SU-DHL-6 (cell line): Measurements from ENCODE around the gene ELP6.

Source experiments
- H2AFZ ChIP-seq: fragments of 200-600 bp; sonication (generic); 2 replicates; pipeline ENCODE4 v1.6.1; 2014; ENCODE audit warnings: low read depth, mild to moderate bottlenecking, moderate library complexity, mixed read lengths, antibody characterized with exemption, low read length; ENCODE audit not compliant: severe bottlenecking
- H3F3A ChIP-seq: fragments of 200-600 bp; shearing (Covaris generic); 2 replicates; pipeline ENCODE4 v1.6.0; 2016; ENCODE audit warnings: antibody characterized with exemption, mild to moderate bottlenecking; ENCODE audit not compliant: insufficient read depth
- H3K27ac ChIP-seq: fragments of 200-600 bp; sonication (generic); 2 replicates; pipeline ENCODE4 v1.5.1; 2016; ENCODE audit warnings: low read depth, mild to moderate bottlenecking, low read length, moderate library complexity, mixed read lengths
- H3K27me3 ChIP-seq: fragments of 200-600 bp; sonication (generic), shearing (Covaris generic); 2 replicates; pipeline ENCODE4 v1.6.0; 2014; ENCODE audit warnings: mild to moderate bottlenecking, low read length
- H3K36me3 ChIP-seq: fragments of 200-600 bp; sonication (generic); 2 replicates; pipeline ENCODE4 v1.6.1; 2014; ENCODE audit warnings: mild to moderate bottlenecking, low read length, mixed read lengths
- H3K4me2 ChIP-seq: fragments of 300-600, 200-600 bp; shearing (Covaris generic), sonication (generic); 2 replicates; pipeline ENCODE4 v1.6.0; 2014; ENCODE audit warnings: low read length, low read depth, mild to moderate bottlenecking; ENCODE audit not compliant: poor library complexity, severe bottlenecking
- H3K4me3 ChIP-seq: fragments of 200-600 bp; sonication (generic); 2 replicates; pipeline ENCODE4 v1.5.1; 2014; ENCODE audit warnings: antibody characterized with exemption, low read length, mild to moderate bottlenecking, mixed read lengths; ENCODE audit not compliant: insufficient read depth, poor library complexity, severe bottlenecking
- H3K79me2 ChIP-seq: fragments of 200-600 bp; sonication (generic); 2 replicates; pipeline ENCODE4 v1.6.1; 2014; ENCODE audit warnings: mild to moderate bottlenecking, low read length, moderate library complexity; ENCODE audit not compliant: insufficient read depth
- H3K9ac ChIP-seq: fragments of 200-600 bp; sonication (generic); 2 replicates; pipeline ENCODE4 v1.7.0; 2014; ENCODE audit warnings: mild to moderate bottlenecking, low read length
- H3K9me2 ChIP-seq: fragments of 200-600 bp; sonication (generic); replicated peaks from 2 replicates; pipeline ENCODE4 v1.6.1; 2014; ENCODE audit warnings: low read length; ENCODE audit not compliant: insufficient read depth
- H3K9me3 ChIP-seq: fragments of 200-600 bp; sonication (generic); 2 replicates; pipeline ENCODE4 v1.6.1; 2014; ENCODE audit warnings: low read length, mixed read lengths; ENCODE audit not compliant: insufficient read depth
- H4K20me1 ChIP-seq: fragments of 200-600 bp; sonication (generic); 2 replicates; pipeline ENCODE4 v1.6.1; 2014; ENCODE audit warnings: low read depth, mild to moderate bottlenecking, antibody characterized with exemption, low read length, moderate library complexity, mixed read lengths
- EZH2phosphoT487 ChIP-seq: fragments of 200-600 bp; sonication (generic), shearing (Covaris generic); conservative IDR thresholded peaks from 2 replicates; pipeline ENCODE4 v1.6.1; 2018; ENCODE audit warnings: mild to moderate bottlenecking, antibody characterized with exemption, low read length, moderate library complexity, mixed read lengths
- TF ChIP-seq, protein P1 (sequence below): fragments of 200-600 bp; sonication (generic); IDR thresholded peaks from one replicate; pipeline ENCODE4 v1.5.1; 2017; ENCODE audit warnings: antibody characterized with exemption, mild to moderate bottlenecking, low read length, moderate library complexity; ENCODE audit not compliant: insufficient read depth, poor library complexity, severe bottlenecking

Gene ELP6

GRCh38 chr3:47478022-47478421 lies 35.5 kb downstream of the ELP6 start:
- Histone ChIP-seq H2AFZ (no peak overlapping the region), H3K79me2 (peaks cover 26% of the 10 kb centered on the region), H3K4me2 (no peak overlapping the region), H3F3A (peaks cover 6% of the 10 kb centered on the region; the same call in 1 of the 2 replicates), H4K20me1 (no peaks in the 10 kb centered on the region; the same call in 1 of the 2 replicates), H3K9me2 (no peaks in the 10 kb centered on the region), H3K36me3 (no peaks in the 10 kb centered on the region), H3K9me3 (no peaks in the 10 kb centered on the region), H3K27ac (no peak overlapping the region), H3K9ac (no peak overlapping the region), H3K27me3 (no peaks in the 10 kb centered on the region), H3K4me3 (no peak overlapping the region)
- no peak for TF ChIP-seq EZH2phosphoT487
- TF ChIP-seq, protein P1, sequence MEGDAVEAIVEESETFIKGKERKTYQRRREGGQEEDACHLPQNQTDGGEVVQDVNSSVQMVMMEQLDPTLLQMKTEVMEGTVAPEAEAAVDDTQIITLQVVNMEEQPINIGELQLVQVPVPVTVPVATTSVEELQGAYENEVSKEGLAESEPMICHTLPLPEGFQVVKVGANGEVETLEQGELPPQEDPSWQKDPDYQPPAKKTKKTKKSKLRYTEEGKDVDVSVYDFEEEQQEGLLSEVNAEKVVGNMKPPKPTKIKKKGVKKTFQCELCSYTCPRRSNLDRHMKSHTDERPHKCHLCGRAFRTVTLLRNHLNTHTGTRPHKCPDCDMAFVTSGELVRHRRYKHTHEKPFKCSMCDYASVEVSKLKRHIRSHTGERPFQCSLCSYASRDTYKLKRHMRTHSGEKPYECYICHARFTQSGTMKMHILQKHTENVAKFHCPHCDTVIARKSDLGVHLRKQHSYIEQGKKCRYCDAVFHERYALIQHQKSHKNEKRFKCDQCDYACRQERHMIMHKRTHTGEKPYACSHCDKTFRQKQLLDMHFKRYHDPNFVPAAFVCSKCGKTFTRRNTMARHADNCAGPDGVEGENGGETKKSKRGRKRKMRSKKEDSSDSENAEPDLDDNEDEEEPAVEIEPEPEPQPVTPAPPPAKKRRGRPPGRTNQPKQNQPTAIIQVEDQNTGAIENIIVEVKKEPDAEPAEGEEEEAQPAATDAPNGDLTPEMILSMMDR, result no peak

DNA sequence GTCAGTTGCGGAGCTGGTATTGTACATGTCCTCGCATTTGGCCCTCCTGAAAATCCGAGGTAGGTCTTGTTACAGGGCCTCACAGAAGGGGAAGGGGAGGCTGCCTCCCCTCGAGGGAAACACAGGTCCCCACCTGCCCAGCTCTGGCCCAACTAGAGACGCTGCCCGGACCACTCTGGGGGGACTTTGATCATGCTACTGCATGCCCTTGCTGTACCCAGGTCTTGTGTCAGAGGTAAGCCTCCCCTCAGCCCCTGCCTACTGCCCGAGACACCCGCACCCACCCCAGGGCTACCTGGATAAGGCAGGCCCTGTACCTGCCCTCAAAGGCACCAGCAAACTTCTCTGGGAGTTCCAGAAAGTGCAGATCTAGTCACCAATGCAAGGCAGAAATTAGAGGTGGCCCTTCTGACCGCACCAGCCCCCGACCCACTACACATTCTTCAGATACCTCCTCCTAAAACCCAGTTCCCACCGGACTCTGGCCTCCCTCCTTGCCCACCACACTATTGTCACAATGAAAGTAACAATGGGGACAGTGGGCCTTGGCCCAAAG lies 36.8 kb downstream of the ELP6 start:
- Histone ChIP-seq H3K4me2 (peak overlapping the region; percentile 64), H2AFZ (peak overlapping the region; percentile 99), H3K9me2 (no peaks in the 10 kb centered on the region), H3K36me3 (no peaks in the 10 kb centered on the region), H3K27ac (no peak overlapping the region), H3F3A (no peaks in the 10 kb centered on the region), H3K9ac (peak overlapping the region; percentile 74; the same call in 1 of the 2 replicates), H3K4me3 (peak overlapping the region; percentile 72), H3K27me3 (no peaks in the 10 kb centered on the region), H3K79me2 (peaks cover 38% of the 10 kb centered on the region), H3K9me3 (no peaks in the 10 kb centered on the region), H4K20me1 (no peaks in the 10 kb centered on the region; the same call in 1 of the 2 replicates)
- TF ChIP-seq, protein P1, result no peak
- no peak for TF ChIP-seq EZH2phosphoT487

DNA sequence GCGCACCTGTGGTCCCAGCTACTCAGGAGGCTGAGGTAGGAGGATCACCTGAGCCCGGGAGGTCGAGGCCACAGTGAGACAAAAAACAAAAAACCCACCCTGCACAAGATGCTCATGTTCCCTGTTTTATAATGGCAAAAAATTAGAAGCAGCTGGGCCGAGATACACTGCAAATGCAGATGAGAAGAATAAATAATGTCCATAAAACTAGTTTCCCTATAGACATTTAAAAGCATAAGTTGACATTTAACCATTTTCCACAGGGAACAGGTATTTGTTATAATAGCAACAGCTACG lies 37.2 kb downstream of the ELP6 start:
- no peak for TF ChIP-seq EZH2phosphoT487
- TF ChIP-seq, protein P1, result no peak

More for the DNA sequence above, 37.2 kb downstream of the ELP6 start:
- no peaks in the 10 kb centered on the region for H3K9me2 ChIP-seq
- H3K4me2 ChIP-seq, result peak overlapping the region; percentile 64
- no peaks in the 10 kb centered on the region for H3K27me3 ChIP-seq
- no peaks in the 10 kb centered on the region for H3K36me3 ChIP-seq
- no peaks in the 10 kb centered on the region for H3K9me3 ChIP-seq
- no peaks in the 10 kb centered on the region for H3F3A ChIP-seq
- no peak overlapping the region for H3K27ac ChIP-seq
- peak overlapping the region; percentile 72 for H3K4me3 ChIP-seq
- H3K79me2 ChIP-seq, result peaks cover 42% of the 10 kb centered on the region
- H3K9ac ChIP-seq, result peak overlapping the region; percentile 74
- H2AFZ ChIP-seq, result peak overlapping the region; percentile 99
- H4K20me1 ChIP-seq, result no peaks in the 10 kb centered on the region; the same call in 1 of the 2 replicates
